SK-N-SH (cell line): Measurements from ENCODE around the gene MYORG. TPM values are rescaled to one million over a fixed set of nuclear protein-coding genes. Genes with fewer than 3 reads are reported as not detected.

Source experiments
- CTCF ChIA-PET: fragments of 300-600, 350-600 bp; formaldehyde crosslinking; extraction: SDS; loops from one replicate; lab custom pipeline; 2021; lab: Yijun Ruan, JAX
- POLR2A ChIA-PET: fragments of 350-600 bp; sonication (Branson Sonifier 250); formaldehyde crosslinking; extraction: SDS; loops from one replicate; lab custom pipeline; 2020; ENCODE audit warnings: antibody characterized with exemption, inconsistent platforms; lab: Yijun Ruan, JAX
- DNase-seq: peaks from one replicate; pipeline ENCODE4 v3.0.0; 2012
- H2AFZ ChIP-seq: fragments of 200-600 bp; sonication (generic); 2 replicates; pipeline ENCODE4 v1.8.1; 2016; ENCODE audit warnings: antibody characterized with exemption, mild to moderate bottlenecking, low read depth
- H3F3A ChIP-seq: fragments of 200-600 bp; sonication (generic); replicated peaks from 2 replicates; pipeline ENCODE3; 2016; ENCODE audit warnings: antibody characterized with exemption, mild to moderate bottlenecking; ENCODE audit not compliant: insufficient read depth
- H3K27ac ChIP-seq, 2 experiments: fragments of 200-500 bp in 1 of 2; fragments of 200-600 bp in 1 of 2; sonication (Bioruptor generic) in 1 of 2; sonication (generic), shearing (Covaris generic) in 1 of 2; 2 replicates each; pipeline versions ENCODE4 v1.5.1 to v1.6.1; 2014 to 2016; ENCODE audit warnings: low read depth in 2 of 2, inconsistent platforms in 1 of 2, low read length in 1 of 2, mild to moderate bottlenecking in 1 of 2, mixed read lengths in 1 of 2
- H3K27me3 ChIP-seq: fragments of 200-600 bp; sonication (generic), shearing (Covaris generic); 2 replicates; pipeline ENCODE4 v1.6.1; 2016; ENCODE audit warnings: mixed run types; ENCODE audit not compliant: insufficient read depth
- H3K36me3 ChIP-seq, 2 experiments: fragments of 200-500 bp in 1 of 2; fragments of 200-600 bp in 1 of 2; sonication (Bioruptor generic) in 1 of 2; sonication (generic) in 1 of 2; replicated peaks in 1 of 2; 2 replicates each; pipeline versions ENCODE3 to v1.5.1; 2014 to 2016; ENCODE audit warnings: low read length in 1 of 2, mild to moderate bottlenecking in 1 of 2; ENCODE audit not compliant: insufficient read depth in 2 of 2, control insufficient read depth in 1 of 2
- H3K4me1 ChIP-seq, 2 experiments: fragments of 200-500 bp in 1 of 2; fragments of 200-600 bp in 1 of 2; sonication (Bioruptor generic) in 1 of 2; sonication (generic), shearing (Covaris generic) in 1 of 2; 2 replicates each; pipeline versions ENCODE4 v1.5.1 to v1.6.1; 2014 to 2016; ENCODE audit warnings: low read depth in 1 of 2, low read length in 1 of 2, mixed run types in 1 of 2; ENCODE audit not compliant: insufficient read depth in 2 of 2, control insufficient read depth in 1 of 2
- H3K4me2 ChIP-seq: fragments of 200-600 bp; sonication (generic), shearing (Covaris generic); 2 replicates; pipeline ENCODE4 v1.6.1; 2017; ENCODE audit warnings: mixed run types
- H3K4me3 ChIP-seq, 2 experiments: fragments of 200-500 bp in 1 of 2; fragments of 200-600 bp in 1 of 2; sonication (Bioruptor generic) in 1 of 2; sonication (generic), shearing (Covaris generic) in 1 of 2; 2 replicates each; pipeline versions ENCODE4 v1.5.1 to v1.8.1; 2014 to 2016; ENCODE audit warnings: low read depth in 2 of 2, inconsistent platforms in 1 of 2, low read length in 1 of 2, mild to moderate bottlenecking in 1 of 2, mixed read lengths in 1 of 2, moderate library complexity in 1 of 2
- H3K79me2 ChIP-seq: fragments of 200-600 bp; sonication (generic); 2 replicates; pipeline ENCODE4 v1.8.1; 2017; ENCODE audit warnings: mild to moderate bottlenecking; ENCODE audit not compliant: insufficient read depth
- H3K9ac ChIP-seq: fragments of 200-600 bp; sonication (generic); 2 replicates; pipeline ENCODE4 v1.6.1; 2017; ENCODE audit warnings: mixed run types
- H3K9me2 ChIP-seq: fragments of 200-600 bp; sonication (generic); 2 replicates; pipeline ENCODE4 v1.6.1; 2017; ENCODE audit warnings: mixed run types
- H3K9me3 ChIP-seq: fragments of 200-600 bp; sonication (generic); 2 replicates; pipeline ENCODE4 v1.6.1; 2017; ENCODE audit warnings: mixed run types, mild to moderate bottlenecking, moderate library complexity
- H4K20me1 ChIP-seq: fragments of 200-600 bp; sonication (generic); 2 replicates; pipeline ENCODE4 v1.6.1; 2017; ENCODE audit warnings: mild to moderate bottlenecking, mixed run types; ENCODE audit not compliant: insufficient read depth
- CHD2 ChIP-seq: fragments of 150-350 bp; IDR thresholded peaks from 2 replicates; pipeline ENCODE4 v1.6.1; 2018; ENCODE audit warnings: low read length; ENCODE audit not compliant: partially characterized antibody
- CTCF ChIP-seq: fragments of 200-600 bp; sonication (generic); IDR thresholded peaks from 2 replicates; pipeline ENCODE4 v1.6.1; 2017; ENCODE audit warnings: antibody characterized with exemption, mild to moderate bottlenecking, moderate library complexity
- EP300 ChIP-seq, 2 experiments: IDR thresholded peaks; 2 replicates each; pipeline versions ENCODE4 v1.4.0 to v1.6.1; 2012; ENCODE audit warnings: borderline replicate concordance in 1 of 2, low read depth in 1 of 2, low read length in 1 of 2
- FOXJ3 ChIP-seq: sonication (generic); formaldehyde crosslinking; IDR thresholded peaks from 2 replicates; pipeline ENCODE4 v1.5.1; 2020; ENCODE audit warnings: mild to moderate bottlenecking, missing genetic modification reagents
- GABPA ChIP-seq: IDR thresholded peaks from 2 replicates; pipeline ENCODE4 v1.4.0; 2012; ENCODE audit warnings: low read depth, mild to moderate bottlenecking
- GATA2 ChIP-seq: sonication (generic); formaldehyde crosslinking; IDR thresholded peaks from 2 replicates; pipeline ENCODE4 v1.5.0; 2020; ENCODE audit warnings: mild to moderate bottlenecking, missing genetic modification reagents
- JUND ChIP-seq: IDR thresholded peaks from 2 replicates; pipeline ENCODE4 v1.4.0; 2012
- MEF2A ChIP-seq: IDR thresholded peaks from 2 replicates; pipeline ENCODE4 v1.4.0; 2012; ENCODE audit warnings: low read depth, borderline replicate concordance
- PBX3 ChIP-seq: IDR thresholded peaks from 2 replicates; pipeline ENCODE4; 2012
- RAD21 ChIP-seq: IDR thresholded peaks from 2 replicates; pipeline ENCODE4 v1.6.1; 2012; ENCODE audit warnings: mild to moderate bottlenecking, low read length
- REST ChIP-seq: IDR thresholded peaks from 2 replicates; pipeline ENCODE4 v1.6.1; 2012; ENCODE audit warnings: mild to moderate bottlenecking, low read depth, low read length, moderate library complexity
- RFX5 ChIP-seq: IDR thresholded peaks from 2 replicates; pipeline ENCODE4 v1.6.1; 2012; ENCODE audit warnings: mild to moderate bottlenecking, improper control_type of control experiment, low read length
- RXRA ChIP-seq: IDR thresholded peaks from 2 replicates; pipeline ENCODE4 v1.4.0; 2012; ENCODE audit warnings: low read depth, mild to moderate bottlenecking, borderline replicate concordance
- SIN3A ChIP-seq: IDR thresholded peaks from 2 replicates; pipeline ENCODE4 v1.6.1; 2012; ENCODE audit warnings: low read depth, mild to moderate bottlenecking, low read length, moderate library complexity, borderline replicate concordance
- SMC3 ChIP-seq: IDR thresholded peaks from 2 replicates; pipeline ENCODE4 v1.6.1; 2012; ENCODE audit warnings: low read depth, low read length, improper control_type of control experiment
- TAF1 ChIP-seq: IDR thresholded peaks from 2 replicates; pipeline ENCODE4 v1.6.1; 2012; ENCODE audit warnings: low read depth, mild to moderate bottlenecking, low read length, moderate library complexity, borderline replicate concordance
- TCF12 ChIP-seq: IDR thresholded peaks from 2 replicates; pipeline ENCODE4 v1.4.0; 2012
- TEAD4 ChIP-seq: IDR thresholded peaks from 2 replicates; pipeline ENCODE4 v1.4.0; 2012; ENCODE audit warnings: mild to moderate bottlenecking, borderline replicate concordance; ENCODE audit not compliant: insufficient read depth
- USF2 ChIP-seq: fragments of 150-350 bp; IDR thresholded peaks from 2 replicates; pipeline ENCODE4 v1.6.1; 2017; ENCODE audit warnings: antibody characterized with exemption, low read length, low read depth, borderline replicate concordance
- WGBS: methylation state at CpG from one replicate; pipeline ENCODE4 v1.1.6; 2017; ENCODE audit warnings: low lambda C conversion rate; 5-methylcytosine and 5-hydroxymethylcytosine counted together
- polyA plus RNA-seq, 3 experiments: library from polyadenylated mRNA; depleted of rRNA; stranded (reverse); fragments of >200 nt; gene quantifications; 2 replicates each; pipeline ENCODE4 v1.2.3, GENCODE V29; 2012

MYORG gene
- polyA plus RNA-seq, 1 of the 3 experiments (the other 2 are of a cell fraction): 1.1 TPM

GRCh38 chr9:34372467-34373011 lies 4.2 kb downstream of the MYORG start:
- Histone ChIP-seq H4K20me1 (no peaks in the 10 kb centered on the region), H3K36me3 (peaks cover 0 to 5% of the 10 kb centered on the region in 2 experiments), H3K9me3 (no peaks in the 10 kb centered on the region), H3K9ac (no peak overlapping the region), H3K4me1 (peaks cover 0 to 33% of the 10 kb centered on the region in 2 experiments; a peak in 2 of 4 replicates), H3K79me2 (no peaks in the 10 kb centered on the region), H3K27ac (peak overlapping the region in 1 of 2 experiments; percentile 11; a peak in 1 of 4 replicates), H3F3A (no peaks in the 10 kb centered on the region), H3K4me3 (no peak overlapping the region), H3K9me2 (no peaks in the 10 kb centered on the region), H2AFZ (no peak overlapping the region), H3K27me3 (no peaks in the 10 kb centered on the region), H3K4me2 (no peak overlapping the region)
- DNase-seq: no peak
- POLR2A ChIA-PET: no interaction called here
- 96% methylated on average over 38 of the region's 41 CpGs for WGBS
- CTCF ChIA-PET: interaction anchor here (1.0 to 8.0 kb wide), 5 partner anchors 8 to 219 kb away, joined by 3 to 149 read pairs (median 4); no protein-coding TSS in a partner anchor
- TF ChIP-seq JUND (no peak), PBX3 (no peak), RFX5 (no peak), GABPA (no peak), EP300 (IDR thresholded peaks at IDR 0.05; ENCODE audit: borderline replicate concordance in 1 of 2, low read depth in 1 of 2, low read length in 1 of 2) (no peak), CTCF (no peak), FOXJ3 (no peak), REST (no peak), MEF2A (no peak), RAD21 (no peak), SIN3A (no peak), TAF1 (no peak), CHD2 (no peak), TEAD4 (no peak), RXRA (no peak), GATA2 (no peak), SMC3 (no peak), TCF12 (no peak), USF2 (no peak)
